Stomach smooth muscle (tissue), 2 donors: Measurements from ENCODE around the gene SLC2A9.

Source experiments
- H3K27ac ChIP-seq: one replicate; pipeline ENCODE4 v1.7.0; 2013; ENCODE audit warnings: mild to moderate bottlenecking, low read length, inconsistent platforms
- H3K27me3 ChIP-seq, 2 donors: one replicate each; pipeline ENCODE4 v1.7.0; 2013; ENCODE audit warnings: low read length in 2 of 2; ENCODE audit not compliant: insufficient read depth in 2 of 2, control insufficient read depth in 1 of 2
- H3K36me3 ChIP-seq, 2 donors: one replicate each; pipeline ENCODE4 v1.7.0; 2013; ENCODE audit warnings: low read length in 2 of 2; ENCODE audit not compliant: control insufficient read depth in 2 of 2, insufficient read depth in 2 of 2
- H3K4me1 ChIP-seq: one replicate; pipeline ENCODE4 v1.7.0; 2013; ENCODE audit warnings: low read length; ENCODE audit not compliant: control insufficient read depth, insufficient read depth
- H3K4me3 ChIP-seq, 2 donors: one replicate each; pipeline ENCODE4 v1.7.0; 2013; ENCODE audit warnings: low read length in 2 of 2
- H3K9ac ChIP-seq, 2 donors: one replicate each; pipeline ENCODE4 v1.7.0; 2013; ENCODE audit warnings: low read length in 2 of 2, mild to moderate bottlenecking in 1 of 2
- H3K9me3 ChIP-seq, 2 donors: one replicate each; pipeline ENCODE4 v1.7.0; 2013; ENCODE audit warnings: low read length in 2 of 2; ENCODE audit not compliant: control insufficient read depth in 2 of 2
- donor health status: healthy.
- donor health status: Pancreatic carcinoma.

Gene SLC2A9

DNA sequence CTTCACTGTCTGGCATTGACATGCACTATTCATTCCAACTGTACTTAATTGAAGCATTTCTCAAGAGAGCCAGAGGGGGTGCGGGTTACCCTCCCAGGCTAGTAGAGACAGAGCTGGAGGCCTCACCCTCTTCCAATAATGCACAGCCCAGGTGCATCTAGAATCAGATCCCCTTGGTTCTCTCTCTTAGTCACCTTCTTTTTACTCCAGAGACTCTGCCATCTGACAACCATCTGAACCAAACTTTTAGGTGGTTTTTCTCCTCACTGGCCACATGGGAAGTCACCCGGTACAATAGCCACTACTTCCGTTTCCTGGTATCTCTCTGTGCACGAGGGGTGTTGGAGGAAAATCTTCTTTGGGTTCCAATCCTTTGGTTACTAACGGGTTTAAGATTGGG is 81.3 kb downstream of the SLC2A9 start:
- H3K27ac ChIP-seq = no peak overlapping the region
- H3K9ac ChIP-seq = no peak overlapping the region
- no peak overlapping the region for H3K4me3 ChIP-seq
- no peaks in the 10 kb centered on the region for H3K27me3 ChIP-seq
- H3K36me3 ChIP-seq = no peaks in the 10 kb centered on the region
- no peaks in the 10 kb centered on the region for H3K9me3 ChIP-seq
- peaks cover 2% of the 10 kb centered on the region for H3K4me1 ChIP-seq

GRCh38 chr4:9938933-9939332 is 82.4 kb downstream of the SLC2A9 start:
- no peak overlapping the region for H3K4me3 ChIP-seq
- no peaks in the 10 kb centered on the region for H3K36me3 ChIP-seq
- peaks cover 2% of the 10 kb centered on the region for H3K4me1 ChIP-seq
- no peak overlapping the region for H3K27ac ChIP-seq
- H3K9ac ChIP-seq = no peak overlapping the region
- peaks cover 0 to 1% of the 10 kb centered on the region in 2 donors for H3K9me3 ChIP-seq
- H3K27me3 ChIP-seq = no peaks in the 10 kb centered on the region

- H3K36me3 ChIP-seq = no peaks in the 10 kb centered on the region
These were observed 84.2 kb downstream of the SLC2A9 start for GRCh38 chr4:9937078-9937477.

GRCh38 chr4:9936129-9936644 is 85.1 kb downstream of the SLC2A9 start:
- no peaks in the 10 kb centered on the region for H3K27me3 ChIP-seq
- no peaks in the 10 kb centered on the region for H3K36me3 ChIP-seq
- peaks cover 0 to 4% of the 10 kb centered on the region in 2 donors for H3K9me3 ChIP-seq
- no peak overlapping the region for H3K9ac ChIP-seq
- no peak overlapping the region for H3K27ac ChIP-seq
- no peak overlapping the region for H3K4me3 ChIP-seq
- H3K4me1 ChIP-seq = peaks cover 2% of the 10 kb centered on the region

More at GRCh38 chr4:9937078-9937477, 84.2 kb downstream of the SLC2A9 start:
- no peak overlapping the region for H3K9ac ChIP-seq
- H3K27me3 ChIP-seq = no peaks in the 10 kb centered on the region
- peaks cover 2% of the 10 kb centered on the region for H3K4me1 ChIP-seq
- no peak overlapping the region for H3K27ac ChIP-seq
- H3K9me3 ChIP-seq = peaks cover 0 to 4% of the 10 kb centered on the region in 2 donors
- no peak overlapping the region for H3K4me3 ChIP-seq

DNA sequence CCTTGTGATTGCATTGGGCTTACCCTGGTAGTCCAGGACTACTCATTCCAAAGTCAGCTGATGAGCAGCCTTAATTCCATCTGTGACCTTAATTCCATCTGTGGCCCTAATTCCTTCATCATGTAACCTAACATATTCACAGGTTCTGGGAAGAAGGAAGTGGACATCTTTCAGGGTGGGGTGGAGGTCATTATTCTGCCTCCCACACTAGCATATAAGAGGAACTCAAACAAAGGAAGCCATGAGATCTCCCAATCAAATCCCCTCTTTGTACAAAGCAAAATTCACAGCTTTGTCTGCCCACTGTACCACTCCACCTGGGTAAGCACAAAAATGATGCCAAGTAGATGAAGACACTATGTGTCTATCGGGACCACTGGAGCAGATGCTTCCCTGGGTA is 87.3 kb downstream of the SLC2A9 start:
- Histone ChIP-seq H3K9me3 (peaks cover 0 to 4% of the 10 kb centered on the region in 2 donors), H3K27ac (no peak overlapping the region), H3K9ac (no peak overlapping the region), H3K36me3 (no peaks in the 10 kb centered on the region), H3K4me1 (peaks cover 2% of the 10 kb centered on the region), H3K4me3 (no peak overlapping the region), H3K27me3 (no peaks in the 10 kb centered on the region)

DNA sequence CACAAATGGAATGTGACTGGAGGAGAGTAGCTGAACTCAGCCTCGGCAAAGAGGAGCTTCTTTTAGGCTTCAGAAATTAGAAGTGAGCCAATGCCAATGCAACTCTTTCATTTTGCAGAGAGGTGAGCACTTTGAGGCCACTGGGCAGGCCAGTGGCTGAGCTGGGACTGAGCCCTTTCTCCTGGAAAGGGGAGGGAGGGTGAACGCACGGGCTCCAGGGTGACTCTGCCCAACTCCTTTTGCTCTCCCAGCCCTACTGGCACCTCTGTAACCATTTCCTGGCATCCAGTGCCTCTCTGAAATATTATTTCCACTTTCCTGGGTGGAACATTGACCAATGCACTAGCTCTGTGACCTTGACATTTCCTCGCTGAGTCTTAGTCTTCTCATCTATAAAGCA is 88.1 kb downstream of the SLC2A9 start:
- H3K27me3 ChIP-seq = no peaks in the 10 kb centered on the region
- peaks cover 2% of the 10 kb centered on the region for H3K4me1 ChIP-seq
- no peak overlapping the region for H3K27ac ChIP-seq
- H3K36me3 ChIP-seq = no peaks in the 10 kb centered on the region
- peaks cover 0 to 4% of the 10 kb centered on the region in 2 donors for H3K9me3 ChIP-seq
- no peak overlapping the region for H3K4me3 ChIP-seq
- no peak overlapping the region for H3K9ac ChIP-seq

DNA sequence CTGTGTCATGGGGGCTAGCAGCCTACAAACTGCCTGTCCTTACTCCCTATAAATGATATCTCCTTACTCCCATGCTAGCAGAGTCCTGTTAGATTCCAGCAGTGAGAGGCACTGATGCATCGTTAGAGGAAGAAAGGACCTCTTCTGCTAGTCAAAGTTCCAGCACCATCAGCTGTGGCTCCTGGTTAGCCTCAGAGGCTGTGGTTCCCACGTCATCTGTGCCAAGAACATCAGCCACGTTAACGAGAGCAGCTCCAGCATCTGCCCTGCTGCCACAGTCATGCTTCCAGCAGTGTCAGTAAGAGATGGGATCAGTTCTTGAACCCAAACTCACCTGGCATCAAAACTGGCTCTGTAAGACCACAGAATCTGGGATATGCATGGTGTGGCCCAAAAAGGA is 88.5 kb downstream of the SLC2A9 start:
- peaks cover 2% of the 10 kb centered on the region for H3K4me1 ChIP-seq
- H3K36me3 ChIP-seq = no peaks in the 10 kb centered on the region
- H3K27me3 ChIP-seq = no peaks in the 10 kb centered on the region
- no peak overlapping the region for H3K4me3 ChIP-seq
- no peak overlapping the region for H3K27ac ChIP-seq
- H3K9ac ChIP-seq = no peak overlapping the region
- H3K9me3 ChIP-seq = peaks cover 0 to 4% of the 10 kb centered on the region in 2 donors

- H3K4me3 ChIP-seq = no peak overlapping the region
- no peak overlapping the region for H3K9ac ChIP-seq
- H3K4me1 ChIP-seq = no peaks in the 10 kb centered on the region
- no peaks in the 10 kb centered on the region for H3K36me3 ChIP-seq
- no peaks in the 10 kb centered on the region for H3K27me3 ChIP-seq
- no peak overlapping the region for H3K27ac ChIP-seq
- H3K9me3 ChIP-seq = peaks cover 0 to 4% of the 10 kb centered on the region in 2 donors
These were observed 90.2 kb downstream of the SLC2A9 start for GRCh38 chr4:9931146-9931545.

GRCh38 chr4:9929111-9929510 is 92.2 kb downstream of the SLC2A9 start:
- no peak overlapping the region for H3K4me3 ChIP-seq
- peaks cover 0 to 4% of the 10 kb centered on the region in 2 donors for H3K9me3 ChIP-seq
- no peak overlapping the region for H3K27ac ChIP-seq
- no peak overlapping the region for H3K9ac ChIP-seq
- no peaks in the 10 kb centered on the region for H3K4me1 ChIP-seq
- H3K36me3 ChIP-seq = no peaks in the 10 kb centered on the region
- H3K27me3 ChIP-seq = no peaks in the 10 kb centered on the region

DNA sequence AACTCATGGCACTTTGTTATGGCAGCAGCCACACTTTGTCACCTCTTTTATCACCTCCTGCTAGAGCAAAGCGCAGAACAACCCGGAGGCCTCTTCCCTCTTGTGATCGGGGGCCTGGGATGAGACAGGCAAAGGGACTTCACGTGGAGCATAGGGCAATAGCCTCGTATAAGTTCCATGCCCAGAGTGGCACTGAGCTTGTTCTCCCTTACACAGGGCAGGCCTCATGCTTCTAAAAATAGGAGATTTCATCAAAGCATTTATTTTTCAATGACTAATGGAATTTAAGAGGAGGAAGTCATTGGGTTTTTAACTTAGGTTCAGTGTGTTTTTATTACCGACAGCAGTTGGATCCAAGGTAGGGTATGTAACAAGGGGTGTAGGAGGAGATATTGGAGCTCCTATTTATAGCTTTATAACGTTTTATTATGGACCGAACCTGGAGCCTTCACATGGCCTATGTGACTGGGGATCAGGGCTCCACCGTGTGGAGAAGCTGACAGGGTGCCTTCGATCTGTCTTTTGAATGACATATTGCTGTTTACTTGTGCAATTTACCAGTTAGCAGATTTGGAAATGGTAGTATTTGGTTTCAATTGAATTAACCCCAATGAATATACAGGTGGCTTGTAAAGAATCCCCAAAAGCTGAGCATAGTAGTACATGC is 93.8 kb downstream of the SLC2A9 start:
- Histone ChIP-seq H3K9ac (no peak overlapping the region), H3K4me1 (no peaks in the 10 kb centered on the region), H3K4me3 (no peak overlapping the region), H3K27me3 (no peaks in the 10 kb centered on the region), H3K27ac (no peak overlapping the region), H3K36me3 (no peaks in the 10 kb centered on the region), H3K9me3 (no peaks in the 10 kb centered on the region)

DNA sequence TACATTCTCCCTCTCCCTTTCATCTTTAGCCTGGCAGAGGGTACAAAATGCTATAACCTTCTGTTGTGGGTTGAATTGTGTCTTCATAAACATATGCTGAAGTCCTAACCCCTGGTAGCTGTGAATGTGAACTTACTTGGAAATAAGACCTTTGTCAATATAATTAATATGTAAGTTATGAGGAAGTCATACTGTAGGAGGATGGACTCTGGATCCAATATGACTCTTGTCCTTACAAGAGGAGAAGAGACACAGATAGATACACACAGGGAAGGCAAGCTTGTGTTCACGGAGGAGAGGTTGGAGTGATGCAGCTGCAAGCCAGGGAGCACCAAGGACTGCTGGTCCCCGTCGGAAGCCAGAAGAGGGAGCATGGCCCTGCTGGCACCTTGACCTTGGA is 94.7 kb downstream of the SLC2A9 start:
- Histone ChIP-seq H3K27me3 (no peaks in the 10 kb centered on the region), H3K27ac (no peak overlapping the region), H3K4me3 (no peak overlapping the region), H3K9me3 (no peaks in the 10 kb centered on the region), H3K9ac (no peak overlapping the region), H3K4me1 (no peaks in the 10 kb centered on the region), H3K36me3 (no peaks in the 10 kb centered on the region)
